IMR-90 (cell line): ENCODE measurements around the gene HTT. TPM values are rescaled to one million over a fixed set of nuclear protein-coding genes. Genes with fewer than 3 reads are reported as not detected.

ENCODE experiments used
- CTCF ChIP-seq: conservative IDR thresholded peaks from 2 replicates; pipeline ENCODE4 v1.5.1; 2012; ENCODE audit warnings: mild to moderate bottlenecking, low read depth, low read length, improper control_type of control experiment
- MAFK ChIP-seq: IDR thresholded peaks from 2 replicates; pipeline ENCODE4 v1.6.1; 2012; ENCODE audit warnings: low read depth, low read length, improper control_type of control experiment
- NFE2L2 ChIP-seq: fragments of 150-350 bp; IDR thresholded peaks from 2 replicates; pipeline ENCODE4 v1.6.1; 2016; ENCODE audit warnings: low read depth, mild to moderate bottlenecking, low read length
- RAD21 ChIP-seq: IDR thresholded peaks from 2 replicates; pipeline ENCODE4 v1.6.1; 2012; ENCODE audit warnings: low read length, improper control_type of control experiment
- RFX5 ChIP-seq: IDR thresholded peaks from 2 replicates; pipeline ENCODE4 v1.8.0; 2012; ENCODE audit warnings: low read depth, mild to moderate bottlenecking, low read length, moderate library complexity
- polyA plus RNA-seq, 3 experiments: library from polyadenylated mRNA; depleted of rRNA; stranded (reverse); fragments of >200 nt; gene quantifications; 2 replicates each; pipeline ENCODE4 v1.2.3, GENCODE V29; 2012; ENCODE audit warnings: low replicate concordance in 1 of 3
- total RNA-seq: library from RNA; depleted of rRNA; stranded (reverse); fragments of >200 nt; gene quantifications from 2 replicates; pipeline ENCODE4 v1.2.3, GENCODE V29; 2012

Gene HTT
- total and polyA plus RNA-seq, 2 of the 4 experiments (the other 2 are of a cell fraction), result 11.6 to 14.3 TPM

GRCh38 chr4:3071811-3072210, 2.7 kb upstream of the HTT start (continued):
- no peak for TF ChIP-seq RFX5
- TF ChIP-seq MAFK, result no peak
- TF ChIP-seq NFE2L2, result no peak
- no peak for TF ChIP-seq RAD21
- TF ChIP-seq CTCF, result no peak
